Stimulated activated naive CD8-positive, alpha-beta T cell treated with anti-CD3 and anti-CD28 coated beads, Interleukin-15, amount 100 ng/mL, for 72 hours (primary cell): Measurements from ENCODE around the gene DNAL1.
"Not testable (repeated sequence)": the region's sequence is repeated elsewhere in the genome, so short reads cannot be mapped to it uniquely, and the experiment has no call there.

Experiments used
- ATAC-seq: fragments of 150-1000 bp; cut with Tn5 transposase; 2 replicates; pipeline ENCODE4 v1.10.0; 2021; ENCODE audit warnings: mild to moderate bottlenecking, moderate library complexity
- DNase-seq, 2 donors: peaks; one replicate each; pipeline ENCODE4 v3.0.0; 2021 to 2022
- H3K27ac Mint-ChIP-seq, 2 donors: one replicate each; pipeline ENCODE4 v1.8.0; 2022; ENCODE audit warnings: mild to moderate bottlenecking in 2 of 2, mixed read lengths in 2 of 2, moderate library complexity in 2 of 2
- H3K27me3 Mint-ChIP-seq: one replicate; pipeline ENCODE4 v1.8.0; 2022; ENCODE audit warnings: mixed read lengths
- H3K4me1 Mint-ChIP-seq: one replicate; pipeline ENCODE4 v1.8.0; 2022; ENCODE audit warnings: mild to moderate bottlenecking, mixed read lengths
- H3K4me3 Mint-ChIP-seq, 2 donors: one replicate each; pipeline ENCODE4 v1.8.0; 2022; ENCODE audit warnings: mild to moderate bottlenecking in 2 of 2, mixed read lengths in 2 of 2, moderate library complexity in 1 of 2
- H3K9me3 Mint-ChIP-seq, 2 donors: one replicate each; pipeline ENCODE4 v1.8.0; 2022; ENCODE audit warnings: mixed read lengths in 2 of 2

DNAL1 gene

GRCh38 chr14:73630009-73630780 lies 14.6 kb upstream of the DNAL1 start:
- Mint-ChIP-seq H3K4me1 (peaks cover 18% of the 10 kb centered on the region), H3K4me3 (no peak overlapping the region), H3K27me3 (peaks cover 23% of the 10 kb centered on the region), H3K27ac (no peak overlapping the region), H3K9me3 (no peaks in the 10 kb centered on the region)
- DNase-seq (no peak), ATAC-seq (no peak)

- Mint-ChIP-seq H3K27me3 (peaks cover 23% of the 10 kb centered on the region), H3K4me1 (peaks cover 18% of the 10 kb centered on the region), H3K27ac (peak overlapping the region; percentile 83 to 88), H3K9me3 (no peaks in the 10 kb centered on the region), H3K4me3 (peak overlapping the region; percentile 75 to 87)
- DNase-seq, result peak; percentile 62 to 66
- peak; percentile 91 for ATAC-seq
Measured at GRCh38 chr14:73633116-73634010, 11.4 kb upstream of the DNAL1 start.

GRCh38 chr14:73634011-73634833 lies 10.6 kb upstream of the DNAL1 start:
- Mint-ChIP-seq H3K4me1 (peaks cover 22% of the 10 kb centered on the region), H3K27me3 (peaks cover 23% of the 10 kb centered on the region), H3K4me3 (peak overlapping the region; percentile 75 to 87), H3K27ac (peak overlapping the region; percentile 83 to 88), H3K9me3 (no peaks in the 10 kb centered on the region)
- ATAC-seq, result peak; percentile 41
- DNase-seq, result peak in 1 of 2 donors; percentile 10

- not testable (repeated sequence) for H3K27ac Mint-ChIP-seq, H3K4me3 Mint-ChIP-seq, H3K9me3 Mint-ChIP-seq, ATAC-seq, DNase-seq
- Mint-ChIP-seq H3K4me1 (peaks cover 25% of the 10 kb centered on the region), H3K27me3 (peaks cover 14% of the 10 kb centered on the region)
Measured at GRCh38 chr14:73636355-73636754, 8.4 kb upstream of the DNAL1 start.

GRCh38 chr14:73637830-73638229 lies 7.0 kb upstream of the DNAL1 start:
- H3K4me3 Mint-ChIP-seq, result no peak overlapping the region
- H3K9me3 Mint-ChIP-seq, result no peaks in the 10 kb centered on the region
- peaks cover 25% of the 10 kb centered on the region for H3K4me1 Mint-ChIP-seq
- DNase-seq (no peak), ATAC-seq (no peak)
- peaks cover 14% of the 10 kb centered on the region for H3K27me3 Mint-ChIP-seq
- no peak overlapping the region for H3K27ac Mint-ChIP-seq

- Mint-ChIP-seq H3K4me1 (peaks cover 21% of the 10 kb centered on the region), H3K27ac (no peak overlapping the region), H3K9me3 (no peaks in the 10 kb centered on the region), H3K4me3 (no peak overlapping the region), H3K27me3 (no peaks in the 10 kb centered on the region)
- ATAC-seq, result no peak
- DNase-seq, result no peak
Measured at GRCh38 chr14:73640796-73641365, 3.9 kb upstream of the DNAL1 start.

- H3K4me3 Mint-ChIP-seq, result peak overlapping the region; percentile 88 to 91
- peaks cover 18% of the 10 kb centered on the region for H3K4me1 Mint-ChIP-seq
- H3K27ac Mint-ChIP-seq, result peak overlapping the region; percentile 92 to 96
- no peak for ATAC-seq
- no peak for DNase-seq
- no peaks in the 10 kb centered on the region for H3K27me3 Mint-ChIP-seq
- no peaks in the 10 kb centered on the region for H3K9me3 Mint-ChIP-seq
Measured at GRCh38 chr14:73645248-73645610, 443 bp downstream of the DNAL1 start.

GRCh38 chr14:73651005-73651404 lies 6.2 kb downstream of the DNAL1 start:
- no peak for ATAC-seq
- H3K27me3 Mint-ChIP-seq, result no peaks in the 10 kb centered on the region
- no peak for DNase-seq
- peak overlapping the region in 1 of 2 donors; percentile 13 for H3K27ac Mint-ChIP-seq
- H3K4me1 Mint-ChIP-seq, result peaks cover 4% of the 10 kb centered on the region
- no peaks in the 10 kb centered on the region for H3K9me3 Mint-ChIP-seq
- no peak overlapping the region for H3K4me3 Mint-ChIP-seq

- Mint-ChIP-seq H3K9me3 (no peaks in the 10 kb centered on the region), H3K27ac (no peak overlapping the region), H3K4me1 (no peaks in the 10 kb centered on the region), H3K4me3 (no peak overlapping the region), H3K27me3 (no peaks in the 10 kb centered on the region)
- DNase-seq (no peak), ATAC-seq (no peak)
Measured at GRCh38 chr14:73655851-73656250, 11.1 kb downstream of the DNAL1 start.

GRCh38 chr14:73659202-73659601 lies 14.4 kb downstream of the DNAL1 start:
- H3K27me3 Mint-ChIP-seq, H3K9me3 Mint-ChIP-seq, H3K4me1 Mint-ChIP-seq, ATAC-seq, DNase-seq, H3K27ac Mint-ChIP-seq, H3K4me3 Mint-ChIP-seq: not testable (repeated sequence)

- DNase-seq (no peak), ATAC-seq (no peak)
- Mint-ChIP-seq H3K27ac (no peak overlapping the region), H3K4me1 (no peaks in the 10 kb centered on the region), H3K4me3 (no peak overlapping the region), H3K9me3 (no peaks in the 10 kb centered on the region), H3K27me3 (no peaks in the 10 kb centered on the region)
Measured at GRCh38 chr14:73660511-73660910, 15.7 kb downstream of the DNAL1 start.

GRCh38 chr14:73661872-73662271 lies 17.1 kb downstream of the DNAL1 start:
- Mint-ChIP-seq H3K27me3 (no peaks in the 10 kb centered on the region), H3K27ac (no peak overlapping the region), H3K4me1 (no peaks in the 10 kb centered on the region), H3K9me3 (no peaks in the 10 kb centered on the region), H3K4me3 (no peak overlapping the region)
- no peak for DNase-seq
- ATAC-seq, result no peak

- ATAC-seq (no peak), DNase-seq (no peak)
- Mint-ChIP-seq H3K4me1 (no peaks in the 10 kb centered on the region), H3K27me3 (no peaks in the 10 kb centered on the region), H3K9me3 (no peaks in the 10 kb centered on the region), H3K4me3 (no peak overlapping the region), H3K27ac (no peak overlapping the region)
Measured at GRCh38 chr14:73662487-73662943, 17.7 kb downstream of the DNAL1 start.

GRCh38 chr14:73663548-73664212 lies 18.9 kb downstream of the DNAL1 start:
- no peak overlapping the region for H3K4me3 Mint-ChIP-seq

GRCh38 chr14:73665130-73665529 lies 20.3 kb downstream of the DNAL1 start:
- H3K27ac Mint-ChIP-seq, result no peak overlapping the region
- no peak for DNase-seq
- no peak for ATAC-seq
- no peak overlapping the region for H3K4me3 Mint-ChIP-seq
- no peaks in the 10 kb centered on the region for H3K4me1 Mint-ChIP-seq
- H3K27me3 Mint-ChIP-seq, result no peaks in the 10 kb centered on the region
- H3K9me3 Mint-ChIP-seq, result no peaks in the 10 kb centered on the region

More at GRCh38 chr14:73663548-73664212, 18.9 kb downstream of the DNAL1 start:
- no peak for ATAC-seq
- Mint-ChIP-seq H3K4me1 (no peaks in the 10 kb centered on the region), H3K27ac (no peak overlapping the region), H3K9me3 (no peaks in the 10 kb centered on the region), H3K27me3 (no peaks in the 10 kb centered on the region)
- DNase-seq, result no peak
